Measurements from ENCODE around the gene BCL3.

Gene BCL3

GRCh38 chr19:44757735-44758505 is 9.4 kb downstream of the BCL3 start:
- no peak for DNase-seq (ENCODE audit: low spot score)
- in situ Hi-C loops (cut with MboI; ENCODE audit: low pct_unique_long_range_greater_than_20kb, low sequenced_read_pairs, unreplicated experiment) = no loop called here
- no peak for TF ChIP-seq CTCF (IDR thresholded peaks at IDR 0.05; ENCODE audit: extremely low read depth, insufficient read depth, missing control alignments)

GRCh38 chr19:44758596-44758995 is 10.1 kb downstream of the BCL3 start:
- in situ Hi-C loops (cut with MboI; ENCODE audit: low pct_unique_long_range_greater_than_20kb, low sequenced_read_pairs, unreplicated experiment) = no loop called here
- TF ChIP-seq CTCF (IDR thresholded peaks at IDR 0.05; ENCODE audit: extremely low read depth, insufficient read depth, missing control alignments) = no peak
- DNase-seq (ENCODE audit: low spot score) = no peak

- in situ Hi-C loops (cut with MboI; ENCODE audit: low pct_unique_long_range_greater_than_20kb, low sequenced_read_pairs, unreplicated experiment) = no loop called here
- no peak for DNase-seq (ENCODE audit: low spot score)
- TF ChIP-seq CTCF (IDR thresholded peaks at IDR 0.05; ENCODE audit: extremely low read depth, insufficient read depth, missing control alignments) = no peak
Measured at GRCh38 chr19:44759083-44759804, 10.7 kb downstream of the BCL3 start.

GRCh38 chr19:44762038-44762437 is 13.5 kb downstream of the BCL3 start:
- in situ Hi-C loops (cut with MboI; ENCODE audit: low pct_unique_long_range_greater_than_20kb, low sequenced_read_pairs, unreplicated experiment) = loop anchor here (5.0 kb wide), 1 partner anchor 35 kb away; no protein-coding TSS in a partner anchor
- TF ChIP-seq CTCF (IDR thresholded peaks at IDR 0.05; ENCODE audit: extremely low read depth, insufficient read depth, missing control alignments) = no peak
- no peak for DNase-seq (ENCODE audit: low spot score)

GRCh38 chr19:44765033-44765948 is 16.8 kb downstream of the BCL3 start:
- DNase-seq (ENCODE audit: low spot score) = no peak
- no peak for TF ChIP-seq CTCF (IDR thresholded peaks at IDR 0.05; ENCODE audit: extremely low read depth, insufficient read depth, missing control alignments)
- in situ Hi-C loops (cut with MboI; ENCODE audit: low pct_unique_long_range_greater_than_20kb, low sequenced_read_pairs, unreplicated experiment) = no loop called here

GRCh38 chr19:44765949-44766335 is 17.4 kb downstream of the BCL3 start:
- in situ Hi-C loops (cut with MboI; ENCODE audit: low pct_unique_long_range_greater_than_20kb, low sequenced_read_pairs, unreplicated experiment) = no loop called here
- no peak for DNase-seq (ENCODE audit: low spot score)
- no peak for TF ChIP-seq CTCF (IDR thresholded peaks at IDR 0.05; ENCODE audit: extremely low read depth, insufficient read depth, missing control alignments)
